ENCODE results near the gene KIF2A.

KIF2A gene

GRCh38 chr5:62296998-62297397, 9.0 kb upstream of the KIF2A start:
- no peak for DNase-seq

GRCh38 chr5:62298118-62298517, 7.9 kb upstream of the KIF2A start:
- DNase-seq = no peak

- DNase-seq = peak; percentile 23
Observed at GRCh38 chr5:62299101-62299500, 6.9 kb upstream of the KIF2A start.

GRCh38 chr5:62299600-62299999, 6.4 kb upstream of the KIF2A start:
- peak; percentile 26 for DNase-seq

- no peak for DNase-seq
Observed at GRCh38 chr5:62305358-62305714, 670 bp upstream of the KIF2A start.

GRCh38 chr5:62306323-62306895, 403 bp downstream of the KIF2A start:
- peak; percentile 85 for DNase-seq

GRCh38 chr5:62306896-62307689, 1.1 kb downstream of the KIF2A start:
- peak; percentile 67 for DNase-seq

- DNase-seq = no peak
Observed at GRCh38 chr5:62308439-62308838, 2.4 kb downstream of the KIF2A start.

GRCh38 chr5:62309107-62309506, 3.1 kb downstream of the KIF2A start:
- DNase-seq = no peak

- no peak for DNase-seq
Observed at GRCh38 chr5:62310426-62311143, 4.6 kb downstream of the KIF2A start.

- no peak for DNase-seq
Observed at GRCh38 chr5:62312036-62312435, 6.0 kb downstream of the KIF2A start.

GRCh38 chr5:62312674-62313073, 6.7 kb downstream of the KIF2A start:
- DNase-seq = no peak

- DNase-seq = no peak
Observed at GRCh38 chr5:62314213-62314830, 8.3 kb downstream of the KIF2A start.

GRCh38 chr5:62315376-62316175, 9.6 kb downstream of the KIF2A start:
- no peak for DNase-seq

GRCh38 chr5:62316176-62316502, 10.1 kb downstream of the KIF2A start:
- no peak for DNase-seq

- DNase-seq = no peak
Observed at GRCh38 chr5:62317810-62318209, 11.8 kb downstream of the KIF2A start.

- no peak for DNase-seq
Observed at GRCh38 chr5:62322484-62322883, 16.5 kb downstream of the KIF2A start.

- DNase-seq = no peak
Observed at GRCh38 chr5:62326302-62326701, 20.3 kb downstream of the KIF2A start.

- no peak for DNase-seq
Observed at GRCh38 chr5:62326702-62327101, 20.7 kb downstream of the KIF2A start.

- no peak for DNase-seq
Observed at GRCh38 chr5:62327138-62328053, 21.4 kb downstream of the KIF2A start.

- no peak for DNase-seq
Observed at GRCh38 chr5:62328772-62329491, 22.9 kb downstream of the KIF2A start.

All from CD4-positive, alpha-beta T cell treated with Interleukin-17A for 4 hours (primary cell).